Astrocyte (in vitro differentiated cells and primary cell): Measurements from ENCODE around the gene CMTM7. TPM values are rescaled to one million over a fixed set of nuclear protein-coding genes. Genes with fewer than 3 reads are reported as not detected.

ENCODE experiments used
- DNase-seq: peaks from one replicate; pipeline ENCODE4 v3.0.0-alpha.2; 2010; ENCODE audit warnings: low read depth
- FAIRE-seq: peaks from 2 replicates; lab custom pipeline; 2011; peaks lifted over from hg19 to GRCh38; lab: Jason Lieb, UNC
- H2AFZ ChIP-seq: 2 replicates; pipeline ENCODE4 v1.6.0; 2012; ENCODE audit warnings: low read depth, low read length, inconsistent platforms
- H3K27ac ChIP-seq: 2 replicates; pipeline ENCODE4 v1.5.1; 2011; ENCODE audit warnings: low read depth, low read length, inconsistent platforms
- H3K27me3 ChIP-seq: 2 replicates; pipeline ENCODE4 v1.6.0; 2011; ENCODE audit warnings: low read length, inconsistent platforms; ENCODE audit not compliant: insufficient read depth
- H3K36me3 ChIP-seq: 2 replicates; pipeline ENCODE4 v1.5.1; 2011; ENCODE audit warnings: low read length, inconsistent platforms; ENCODE audit not compliant: insufficient read depth
- H3K4me1 ChIP-seq: 2 replicates; pipeline ENCODE4 v1.5.1; 2011; ENCODE audit warnings: low read length, inconsistent platforms; ENCODE audit not compliant: insufficient read depth
- H3K4me2 ChIP-seq: 2 replicates; pipeline ENCODE4 v1.6.0; 2012; ENCODE audit warnings: low read length, inconsistent platforms
- H3K4me3 ChIP-seq: 2 replicates; pipeline ENCODE4 v1.5.1; 2011; ENCODE audit warnings: low read depth, mild to moderate bottlenecking, low read length, inconsistent platforms; ENCODE audit not compliant: insufficient read depth
- H3K79me2 ChIP-seq: 2 replicates; pipeline ENCODE4 v1.6.0; 2012; ENCODE audit warnings: mild to moderate bottlenecking, low read length, inconsistent platforms; ENCODE audit not compliant: insufficient read depth
- H3K9ac ChIP-seq: 2 replicates; pipeline ENCODE4 v1.6.0; 2012; ENCODE audit warnings: mild to moderate bottlenecking, low read length, inconsistent platforms
- H3K9me3 ChIP-seq: 2 replicates; pipeline ENCODE4 v1.5.1; 2012; ENCODE audit warnings: low read depth, mild to moderate bottlenecking, low read length, inconsistent platforms; ENCODE audit not compliant: insufficient read depth
- H4K20me1 ChIP-seq: 2 replicates; pipeline ENCODE4 v1.6.0; 2012; ENCODE audit warnings: low read length, inconsistent platforms; ENCODE audit not compliant: insufficient read depth
- H3K27ac Mint-ChIP-seq: one replicate; pipeline ENCODE4 v1.8.0; 2021; ENCODE audit warnings: mild to moderate bottlenecking, mixed read lengths; ENCODE audit not compliant: unreplicated experiment
- H3K27me3 Mint-ChIP-seq: one replicate; pipeline ENCODE4 v1.8.0; 2021; ENCODE audit warnings: low read depth, mixed read lengths; ENCODE audit not compliant: unreplicated experiment
- H3K36me3 Mint-ChIP-seq: one replicate; pipeline ENCODE4 v1.8.0; 2021; ENCODE audit warnings: low read depth, mixed read lengths; ENCODE audit not compliant: unreplicated experiment
- H3K4me1 Mint-ChIP-seq: one replicate; pipeline ENCODE4 v1.8.0; 2021; ENCODE audit warnings: low read depth, mixed read lengths; ENCODE audit not compliant: unreplicated experiment
- H3K4me3 Mint-ChIP-seq: one replicate; pipeline ENCODE4 v1.8.0; 2021; ENCODE audit warnings: mild to moderate bottlenecking, moderate library complexity, mixed read lengths; ENCODE audit not compliant: unreplicated experiment
- H3K9me3 Mint-ChIP-seq: one replicate; pipeline ENCODE4 v1.8.0; 2021; ENCODE audit warnings: mild to moderate bottlenecking, mixed read lengths; ENCODE audit not compliant: unreplicated experiment
- EZH2 ChIP-seq: IDR thresholded peaks from 2 replicates; pipeline ENCODE4 v1.6.1; 2012; ENCODE audit warnings: mild to moderate bottlenecking, low read length, inconsistent platforms; ENCODE audit not compliant: insufficient read depth
- total RNA-seq: library from RNA; stranded (reverse); gene quantifications from 2 replicates; pipeline ENCODE4 v1.2.1, GENCODE V29; 2021
- TF ChIP-seq, protein P1 (sequence below): IDR thresholded peaks from 2 replicates; pipeline ENCODE4 v1.5.1; 2011; ENCODE audit warnings: low read depth, mild to moderate bottlenecking, inconsistent platforms, low read length, moderate library complexity; ENCODE audit not compliant: insufficient read depth

CMTM7 gene
- total RNA-seq, 1 donor from 2014 or later: 23.9 TPM

DNA sequence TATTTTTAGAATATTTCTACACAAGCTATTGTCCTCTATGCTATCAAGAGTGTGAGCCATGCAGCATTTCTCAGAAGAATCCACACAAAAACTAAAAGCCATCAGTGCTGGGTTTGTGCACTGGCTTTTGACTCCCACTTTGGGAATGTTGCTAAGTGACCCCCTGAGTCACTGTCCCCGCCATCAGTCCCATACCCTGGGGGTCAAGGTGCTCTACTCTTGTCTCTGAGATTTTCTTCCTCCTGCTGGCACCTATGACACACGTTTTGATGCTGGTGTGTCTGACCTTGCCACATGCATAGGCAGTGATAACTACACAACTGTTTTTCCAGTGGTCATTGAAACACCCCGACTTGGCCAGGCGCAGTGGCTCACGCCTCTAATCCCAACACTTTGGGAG lies 19.8 kb downstream of the CMTM7 start:
- Histone ChIP-seq H4K20me1 (no peaks in the 10 kb centered on the region), H3K36me3 (no peaks in the 10 kb centered on the region), H3K9me3 (no peaks in the 10 kb centered on the region), H3K9ac (no peak overlapping the region), H2AFZ (no peak overlapping the region), H3K27ac (no peak overlapping the region), H3K4me1 (peaks cover 14% of the 10 kb centered on the region), H3K4me2 (no peak overlapping the region), H3K79me2 (peaks cover 24% of the 10 kb centered on the region), H3K4me3 (no peak overlapping the region), H3K27me3 (no peaks in the 10 kb centered on the region)
- Mint-ChIP-seq H3K9me3 (no peaks in the 10 kb centered on the region), H3K27ac (no peak overlapping the region), H3K27me3 (no peaks in the 10 kb centered on the region), H3K4me1 (peaks cover 13% of the 10 kb centered on the region), H3K36me3 (peaks cover 4% of the 10 kb centered on the region), H3K4me3 (no peak overlapping the region)
- DNase-seq (no peak), FAIRE-seq (no peak)
- no peak for TF ChIP-seq EZH2
- TF ChIP-seq, protein P1, sequence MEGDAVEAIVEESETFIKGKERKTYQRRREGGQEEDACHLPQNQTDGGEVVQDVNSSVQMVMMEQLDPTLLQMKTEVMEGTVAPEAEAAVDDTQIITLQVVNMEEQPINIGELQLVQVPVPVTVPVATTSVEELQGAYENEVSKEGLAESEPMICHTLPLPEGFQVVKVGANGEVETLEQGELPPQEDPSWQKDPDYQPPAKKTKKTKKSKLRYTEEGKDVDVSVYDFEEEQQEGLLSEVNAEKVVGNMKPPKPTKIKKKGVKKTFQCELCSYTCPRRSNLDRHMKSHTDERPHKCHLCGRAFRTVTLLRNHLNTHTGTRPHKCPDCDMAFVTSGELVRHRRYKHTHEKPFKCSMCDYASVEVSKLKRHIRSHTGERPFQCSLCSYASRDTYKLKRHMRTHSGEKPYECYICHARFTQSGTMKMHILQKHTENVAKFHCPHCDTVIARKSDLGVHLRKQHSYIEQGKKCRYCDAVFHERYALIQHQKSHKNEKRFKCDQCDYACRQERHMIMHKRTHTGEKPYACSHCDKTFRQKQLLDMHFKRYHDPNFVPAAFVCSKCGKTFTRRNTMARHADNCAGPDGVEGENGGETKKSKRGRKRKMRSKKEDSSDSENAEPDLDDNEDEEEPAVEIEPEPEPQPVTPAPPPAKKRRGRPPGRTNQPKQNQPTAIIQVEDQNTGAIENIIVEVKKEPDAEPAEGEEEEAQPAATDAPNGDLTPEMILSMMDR: no peak

DNA sequence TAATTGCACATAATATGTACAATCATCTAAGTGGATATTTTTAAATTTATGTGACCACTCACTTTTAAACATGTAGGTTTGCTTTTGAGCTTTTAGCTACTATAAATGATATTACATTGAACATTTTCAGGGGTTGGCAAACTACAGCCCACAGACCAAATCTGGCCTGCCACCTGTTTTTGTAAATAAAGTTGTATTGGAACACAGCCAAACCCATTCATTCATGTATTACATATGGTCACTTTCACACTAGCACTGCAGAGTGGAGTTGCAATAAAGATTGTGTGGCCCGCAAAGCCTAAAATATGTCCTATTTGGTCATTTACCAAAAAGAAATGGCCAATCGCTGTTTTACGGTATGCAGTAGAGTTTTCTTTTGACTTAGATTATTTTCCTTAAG lies 21.2 kb downstream of the CMTM7 start:
- no peak overlapping the region for H3K4me2 ChIP-seq
- H3K9ac ChIP-seq: no peak overlapping the region
- TF ChIP-seq EZH2: no peak
- TF ChIP-seq, protein P1: no peak
- no peaks in the 10 kb centered on the region for H3K27me3 Mint-ChIP-seq
- no peak overlapping the region for H3K4me3 Mint-ChIP-seq
- H4K20me1 ChIP-seq: no peaks in the 10 kb centered on the region
- no peak overlapping the region for H3K27ac Mint-ChIP-seq
- H3K4me1 ChIP-seq: peaks cover 14% of the 10 kb centered on the region
- H3K4me3 ChIP-seq: no peak overlapping the region
- FAIRE-seq (no peak), DNase-seq (no peak)
- no peak overlapping the region for H2AFZ ChIP-seq
- peaks cover 8% of the 10 kb centered on the region for H3K4me1 Mint-ChIP-seq
- H3K36me3 ChIP-seq: no peaks in the 10 kb centered on the region
- H3K9me3 Mint-ChIP-seq: no peaks in the 10 kb centered on the region
- H3K9me3 ChIP-seq: no peaks in the 10 kb centered on the region
- H3K27ac ChIP-seq: no peak overlapping the region
- H3K27me3 ChIP-seq: no peaks in the 10 kb centered on the region
- peaks cover 4% of the 10 kb centered on the region for H3K36me3 Mint-ChIP-seq
- peaks cover 30% of the 10 kb centered on the region for H3K79me2 ChIP-seq

DNA sequence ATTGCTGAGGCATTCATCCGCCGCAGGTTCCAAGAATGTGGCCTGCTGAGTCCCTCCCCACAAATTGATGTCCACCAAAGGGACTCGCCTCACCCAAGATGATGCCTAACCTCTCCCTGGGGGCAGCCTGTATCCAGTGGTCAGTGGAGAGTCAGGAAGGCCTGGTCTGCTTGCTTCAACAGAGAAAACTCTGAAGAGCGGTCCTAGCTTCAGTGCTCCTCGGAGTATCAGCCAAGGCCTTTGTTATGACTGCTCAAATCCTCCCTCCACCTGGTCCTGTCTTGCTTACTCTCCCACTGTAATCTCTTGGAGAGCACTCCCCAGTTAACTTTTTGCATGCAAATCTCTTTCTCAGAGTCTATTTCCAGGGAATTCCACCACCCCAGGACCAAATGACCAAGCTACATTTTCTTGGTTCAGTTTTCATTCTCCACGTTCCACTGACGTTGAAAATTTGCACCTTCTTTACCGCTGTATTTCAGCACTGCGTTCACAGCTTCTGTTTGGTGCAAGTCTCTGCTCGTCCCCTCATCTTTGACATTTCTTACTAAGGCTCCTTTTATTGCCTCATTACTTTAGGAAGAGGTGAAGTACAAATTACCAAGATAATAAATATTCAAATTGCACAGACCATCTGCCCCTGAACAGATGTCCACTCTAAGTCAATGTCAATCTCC lies 22.3 kb downstream of the CMTM7 start:
- no peak overlapping the region for H3K9ac ChIP-seq
- Mint-ChIP-seq H3K27ac (no peak overlapping the region), H3K36me3 (peaks cover 5% of the 10 kb centered on the region), H3K4me3 (no peak overlapping the region), H3K4me1 (peaks cover 8% of the 10 kb centered on the region), H3K27me3 (no peaks in the 10 kb centered on the region), H3K9me3 (no peaks in the 10 kb centered on the region)
- H4K20me1 ChIP-seq: no peaks in the 10 kb centered on the region
- H3K27ac ChIP-seq: no peak overlapping the region
- H3K4me1 ChIP-seq: peaks cover 14% of the 10 kb centered on the region
- DNase-seq: no peak
- H3K36me3 ChIP-seq: no peaks in the 10 kb centered on the region
- TF ChIP-seq, protein P1: no peak
- no peak for TF ChIP-seq EZH2
- peaks cover 34% of the 10 kb centered on the region for H3K79me2 ChIP-seq
- peak overlapping the region; percentile 53 for H3K4me2 ChIP-seq
- H3K4me3 ChIP-seq: no peak overlapping the region
- H3K27me3 ChIP-seq: no peaks in the 10 kb centered on the region
- no peak for FAIRE-seq
- H2AFZ ChIP-seq: no peak overlapping the region
- no peaks in the 10 kb centered on the region for H3K9me3 ChIP-seq
